HG02852 (cell line): ENCODE results near the gene OSR1.
"Not testable (repeated sequence)": the region's sequence is repeated elsewhere in the genome, so short reads cannot be mapped to it uniquely, and the experiment has no call there.

ENCODE experiments used
- ATAC-seq: cut with Tn5 transposase; IDR thresholded peaks from one replicate; pipeline ENCODE4 v1.9.1; 2021; ENCODE audit warnings: mild to moderate bottlenecking, moderate library complexity; ENCODE audit not compliant: unreplicated experiment

Gene OSR1

GRCh38 chr2:19358242-19359020 lies at the start of gene OSR1:
OSR1 (minus strand) TSS chr2:19358623; CDS start chr2:19353805, 4,818 bp downstream.
- no peak for ATAC-seq

GRCh38 chr2:19403785-19404184 lies 45.4 kb upstream of the OSR1 start:
- ATAC-seq = no peak

GRCh38 chr2:19392191-19392590 lies 33.8 kb upstream of the OSR1 start:
- ATAC-seq = no peak

GRCh38 chr2:19389469-19389868 lies 31.0 kb upstream of the OSR1 start:
- not testable (repeated sequence) for ATAC-seq

- ATAC-seq = no peak
Observed at GRCh38 chr2:19380532-19380931, 22.1 kb upstream of the OSR1 start.

- ATAC-seq = no peak
Observed at GRCh38 chr2:19378939-19379338, 20.5 kb upstream of the OSR1 start.

GRCh38 chr2:19377717-19378116 lies 19.3 kb upstream of the OSR1 start:
- ATAC-seq = no peak

- ATAC-seq = no peak
Observed at GRCh38 chr2:19373352-19373751, 14.9 kb upstream of the OSR1 start.

- ATAC-seq = no peak
Observed at GRCh38 chr2:19371996-19372582, 13.7 kb upstream of the OSR1 start.

GRCh38 chr2:19369341-19369955 lies 11.0 kb upstream of the OSR1 start:
- ATAC-seq = no peak

GRCh38 chr2:19368760-19369159 lies 10.3 kb upstream of the OSR1 start:
- no peak for ATAC-seq

- no peak for ATAC-seq
Observed at GRCh38 chr2:19367326-19367725, 8.9 kb upstream of the OSR1 start.

GRCh38 chr2:19365126-19365525 lies 6.7 kb upstream of the OSR1 start:
- no peak for ATAC-seq

GRCh38 chr2:19364014-19364413 lies 5.6 kb upstream of the OSR1 start:
- no peak for ATAC-seq

GRCh38 chr2:19363474-19363778 lies 5.0 kb upstream of the OSR1 start:
- ATAC-seq = no peak

- peak; percentile 42 for ATAC-seq
Observed at GRCh38 chr2:19362755-19363473, 4.5 kb upstream of the OSR1 start.

- ATAC-seq = no peak
Observed at GRCh38 chr2:19362094-19362754, 3.8 kb upstream of the OSR1 start.

GRCh38 chr2:19361325-19361990 lies 3.0 kb upstream of the OSR1 start:
- no peak for ATAC-seq

- no peak for ATAC-seq
Observed at GRCh38 chr2:19360966-19361321, 2.5 kb upstream of the OSR1 start.

- ATAC-seq = no peak
Observed at GRCh38 chr2:19360266-19360965, 2.0 kb upstream of the OSR1 start.
